DMS79 treated with DMSO at 0.1 percent for 48 hours (cell line): Measurements from ENCODE around the gene PTGS1.
"Not testable (repeated sequence)": the region's sequence is repeated elsewhere in the genome, so short reads cannot be mapped to it uniquely, and the experiment has no call there.

Experiments used
- DNase-seq: peaks from one replicate; lab custom pipeline; 2025; lab: John Stamatoyannopoulos, UW

PTGS1 gene

GRCh38 chr9:122398371-122398924, 27.6 kb downstream of the PTGS1 start:
- no peak for DNase-seq

GRCh38 chr9:122401896-122402295, 31.1 kb downstream of the PTGS1 start:
- no peak for DNase-seq

- no peak for DNase-seq
These were observed 31.6 kb downstream of the PTGS1 start for GRCh38 chr9:122402403-122402871.

- DNase-seq: no peak
These were observed 32.0 kb downstream of the PTGS1 start for GRCh38 chr9:122402874-122403273.

- no peak for DNase-seq
These were observed 32.7 kb downstream of the PTGS1 start for GRCh38 chr9:122403381-122404000.

- DNase-seq: not testable (repeated sequence)
These were observed 34.7 kb downstream of the PTGS1 start for GRCh38 chr9:122405304-122406069.

- DNase-seq: no peak
These were observed 35.5 kb downstream of the PTGS1 start for GRCh38 chr9:122406070-122406890.

- DNase-seq: not testable (repeated sequence)
These were observed 43.3 kb downstream of the PTGS1 start for GRCh38 chr9:122414108-122414507.

- DNase-seq: no peak
These were observed 47.2 kb downstream of the PTGS1 start for GRCh38 chr9:122418016-122418415.

GRCh38 chr9:122420315-122420714, 49.5 kb downstream of the PTGS1 start:
- no peak for DNase-seq

GRCh38 chr9:122425087-122425486, 54.3 kb downstream of the PTGS1 start:
- DNase-seq: no peak

- DNase-seq: no peak
These were observed 55.9 kb downstream of the PTGS1 start for GRCh38 chr9:122426723-122427122.

GRCh38 chr9:122442568-122442967, 71.7 kb downstream of the PTGS1 start:
- no peak for DNase-seq

- DNase-seq: no peak
These were observed 73.4 kb downstream of the PTGS1 start for GRCh38 chr9:122444041-122444733.
